NCI-H2196 (cell line): Measurements from ENCODE around the gene CCAR1.
"Not testable (repeated sequence)": the region's sequence is repeated elsewhere in the genome, so short reads cannot be mapped to it uniquely, and the experiment has no call there.

Source experiments
- DNase-seq: peaks from one replicate; lab custom pipeline; 2025; ENCODE audit not compliant: unreplicated experiment; lab: John Stamatoyannopoulos, UW

CCAR1 gene

GRCh38 chr10:68759223-68759863 is 38.3 kb downstream of the CCAR1 start:
- DNase-seq: no peak

DNA sequence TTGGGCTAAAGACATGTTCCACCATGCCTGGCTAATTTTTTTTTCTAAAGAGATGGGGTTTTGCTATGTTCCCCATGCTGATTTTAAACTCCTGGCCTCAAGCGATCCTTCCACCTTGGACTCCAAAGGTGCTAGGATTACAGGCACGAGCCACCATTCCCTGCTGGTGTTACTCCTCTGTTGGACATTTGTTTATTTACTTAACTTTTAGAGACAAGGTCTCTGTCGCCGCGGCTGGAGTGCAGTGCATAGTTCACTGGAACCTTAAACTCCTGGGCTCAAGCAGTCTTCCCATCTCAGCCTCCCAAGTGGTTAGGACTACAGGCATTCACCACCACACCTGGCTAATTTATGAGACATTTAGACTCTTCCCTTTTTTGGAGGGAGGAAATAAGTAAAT is 38.9 kb downstream of the CCAR1 start:
- no peak for DNase-seq

DNA sequence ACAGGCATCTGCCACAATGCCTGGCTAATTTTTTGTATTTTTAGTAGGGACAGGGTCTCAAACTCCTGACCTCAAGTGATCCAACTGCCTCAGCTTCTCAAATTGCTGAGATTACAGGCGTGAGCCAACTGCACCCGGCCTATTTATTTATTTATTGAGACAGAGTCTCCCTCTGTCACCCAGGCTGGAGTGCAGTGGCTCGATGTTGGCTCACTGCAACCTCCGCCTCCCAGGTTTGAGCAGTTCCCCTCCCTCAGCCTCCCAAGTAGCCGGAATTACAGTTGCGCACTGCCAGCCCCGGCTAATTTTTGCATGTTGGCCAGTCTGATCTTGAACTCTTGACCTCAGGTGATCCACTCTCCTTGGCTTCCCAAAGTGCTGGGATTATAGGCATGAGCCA is 46.4 kb downstream of the CCAR1 start:
- not testable (repeated sequence) for DNase-seq

DNA sequence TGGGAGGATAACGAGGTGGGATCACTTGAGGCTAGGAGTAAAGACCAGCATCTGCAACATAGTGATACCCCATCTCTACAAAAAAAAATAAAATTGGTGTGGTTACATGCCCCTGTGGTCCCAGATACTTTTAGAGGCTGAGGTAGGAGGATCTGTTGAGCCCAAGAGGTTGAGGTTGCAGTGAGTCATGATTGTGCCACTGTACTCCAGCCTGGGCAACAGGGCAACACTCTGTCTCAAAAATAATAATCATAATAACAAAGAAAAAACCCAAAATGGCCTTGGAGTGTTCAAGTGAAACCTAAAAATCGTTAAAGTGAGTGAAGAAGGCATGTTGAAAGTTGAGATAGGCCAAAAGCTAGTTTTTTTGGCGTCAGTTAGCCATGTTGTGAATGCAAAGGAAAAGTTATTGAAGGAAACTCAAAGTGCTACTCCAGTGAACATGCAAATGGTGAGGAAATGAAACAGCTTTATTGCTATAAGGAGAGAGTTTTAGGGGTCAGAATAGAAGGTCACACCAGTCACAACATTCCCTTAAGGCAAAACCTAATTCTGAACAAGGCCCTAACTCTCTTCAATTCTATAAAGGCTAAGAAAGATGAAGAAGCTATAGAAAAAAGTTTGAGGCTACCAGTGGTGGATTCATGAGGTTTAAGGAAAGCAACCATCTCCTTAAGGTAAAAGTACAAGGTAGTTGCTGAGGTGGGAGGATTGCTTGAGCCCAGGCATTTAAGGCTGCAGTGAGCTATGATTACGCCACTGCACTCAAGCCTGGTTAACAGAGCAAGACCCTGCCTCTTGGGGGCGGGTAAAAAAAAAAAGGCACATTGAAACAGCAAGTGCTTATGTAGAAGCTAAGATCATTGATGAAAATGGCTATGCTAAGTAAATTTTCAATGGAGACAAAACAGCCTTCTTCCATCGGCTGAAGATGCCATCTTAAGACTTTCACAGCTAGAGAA is 60.9 kb downstream of the CCAR1 start:
- no peak for DNase-seq

DNA sequence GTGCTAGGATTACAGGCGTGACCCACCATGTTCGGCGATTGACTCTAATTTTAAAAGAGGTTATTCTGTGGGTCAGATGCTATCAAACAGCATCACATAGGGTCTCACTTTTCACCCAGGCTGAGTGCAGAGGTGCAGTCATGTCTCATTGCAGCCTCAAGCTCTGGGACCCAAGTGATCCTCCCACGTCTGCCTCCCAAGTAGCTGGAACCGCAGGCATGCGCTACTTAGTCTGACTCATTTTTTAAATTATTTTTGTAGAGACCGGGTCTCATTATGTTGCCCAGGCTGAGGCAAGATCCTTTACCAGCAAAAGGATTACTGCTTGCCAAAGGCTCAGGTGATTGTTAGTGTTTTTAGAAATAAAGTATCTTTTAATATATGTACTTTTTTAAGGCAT is 63.4 kb downstream of the CCAR1 start:
- no peak for DNase-seq

DNA sequence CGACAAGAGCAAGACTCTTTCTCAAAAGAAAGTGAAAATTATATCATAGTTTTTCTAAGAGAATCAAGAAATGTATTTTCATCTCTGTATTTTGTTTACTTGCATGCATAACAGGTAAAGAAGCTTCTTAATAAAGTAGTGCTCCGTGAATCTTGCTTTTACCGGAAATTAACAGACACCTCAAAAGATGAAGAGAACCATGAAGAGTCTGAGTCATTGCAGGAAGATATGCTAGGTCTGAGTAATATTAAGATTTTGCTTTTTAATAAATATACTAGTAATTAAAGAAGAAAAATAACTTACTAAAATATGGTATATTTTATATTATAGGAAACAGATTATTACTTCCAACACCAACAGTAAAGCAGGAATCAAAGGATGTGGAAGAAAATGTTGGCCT is 66.8 kb downstream of the CCAR1 start:
- DNase-seq: no peak

DNA sequence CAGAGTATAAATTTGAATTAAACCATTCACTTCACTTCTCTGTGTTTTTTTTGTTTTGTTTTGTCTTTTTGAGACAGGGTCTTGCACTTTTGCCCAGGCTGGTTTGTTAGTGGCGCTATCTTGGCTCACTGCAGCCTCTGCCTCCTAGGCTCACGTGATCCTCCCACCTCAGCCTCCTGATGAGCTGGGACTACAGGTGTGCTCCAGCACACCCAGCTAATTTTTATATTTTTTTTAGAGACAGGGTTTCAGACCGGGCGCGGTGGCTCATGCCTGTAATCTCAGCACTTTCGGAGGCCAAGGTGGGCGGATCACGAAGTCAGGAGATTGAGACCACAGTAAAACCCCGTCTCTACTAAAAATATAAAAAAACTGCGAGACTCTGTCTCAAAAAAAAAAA is 69.4 kb downstream of the CCAR1 start:
- DNase-seq: no peak

- DNase-seq: no peak
Observed at GRCh38 chr10:68792115-68792514, 71.1 kb downstream of the CCAR1 start.

DNA sequence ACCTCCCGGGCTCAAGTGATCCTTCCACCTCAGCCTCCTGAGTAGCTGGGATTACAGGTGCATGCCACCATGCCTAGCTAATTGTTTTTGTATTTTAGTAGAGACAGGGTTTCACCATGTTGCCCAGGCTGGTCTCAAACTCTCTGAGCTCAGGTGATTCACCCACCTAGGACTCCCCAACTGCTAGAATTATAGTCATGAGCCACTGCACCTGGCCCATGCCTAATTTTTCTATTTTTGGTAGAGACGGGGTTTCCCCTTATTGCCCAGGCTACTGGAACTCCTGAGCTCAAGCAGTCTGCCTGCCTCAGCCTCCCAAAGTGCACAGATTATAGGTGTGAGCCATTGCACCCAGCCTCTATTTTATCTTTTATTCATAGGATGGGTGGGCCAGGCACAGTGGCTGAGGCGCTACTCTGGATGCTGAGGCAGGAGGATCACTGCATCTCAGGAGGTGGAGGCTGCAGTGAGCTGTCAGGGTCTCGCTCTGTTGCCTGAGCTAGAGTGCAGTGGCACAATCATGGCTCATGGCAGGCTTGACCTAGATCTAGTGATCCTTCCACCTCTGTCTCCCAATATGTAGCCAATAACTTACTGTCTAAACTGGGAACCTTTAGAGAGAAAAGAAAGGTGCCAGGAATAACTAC is 75.0 kb downstream of the CCAR1 start:
- DNase-seq: no peak

DNA sequence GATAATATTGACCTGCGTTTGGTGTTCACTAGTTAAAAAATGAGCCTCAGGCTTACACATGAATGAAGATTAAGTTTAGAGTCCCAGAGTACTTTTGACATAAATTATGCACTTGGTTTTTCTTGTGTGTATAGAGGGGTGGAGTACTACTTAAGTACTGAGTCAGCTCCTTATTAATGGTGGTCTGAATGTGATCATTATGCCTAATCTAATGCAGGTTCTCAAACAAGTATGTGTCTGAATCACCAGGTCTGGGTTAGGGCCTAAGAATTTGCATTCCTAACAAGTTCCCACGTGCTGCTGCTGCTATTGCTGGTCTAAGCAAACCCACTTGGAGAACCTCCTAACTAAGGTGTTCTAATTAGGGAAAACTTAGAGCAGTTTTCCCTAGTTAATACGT is 75.6 kb downstream of the CCAR1 start:
- no peak for DNase-seq

DNA sequence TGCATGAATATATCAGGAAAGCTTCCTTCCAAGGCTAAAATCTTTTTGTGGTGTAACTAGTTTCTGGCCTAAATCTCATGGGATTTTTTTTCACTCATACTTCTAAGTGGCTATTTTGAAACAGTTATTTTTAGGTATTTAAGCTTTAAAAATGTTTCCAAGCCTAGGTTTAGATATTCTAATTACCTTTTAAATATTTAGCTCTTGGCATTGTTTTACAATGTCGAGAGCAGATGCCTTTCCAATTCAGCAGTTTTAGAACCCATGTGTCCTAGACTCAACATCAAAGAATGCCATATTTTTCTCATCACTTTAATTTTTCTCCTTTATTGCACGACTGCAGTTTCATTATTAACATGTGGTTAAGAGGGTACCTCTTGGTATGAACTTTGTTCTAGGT is 79.2 kb downstream of the CCAR1 start:
- no peak for DNase-seq

DNA sequence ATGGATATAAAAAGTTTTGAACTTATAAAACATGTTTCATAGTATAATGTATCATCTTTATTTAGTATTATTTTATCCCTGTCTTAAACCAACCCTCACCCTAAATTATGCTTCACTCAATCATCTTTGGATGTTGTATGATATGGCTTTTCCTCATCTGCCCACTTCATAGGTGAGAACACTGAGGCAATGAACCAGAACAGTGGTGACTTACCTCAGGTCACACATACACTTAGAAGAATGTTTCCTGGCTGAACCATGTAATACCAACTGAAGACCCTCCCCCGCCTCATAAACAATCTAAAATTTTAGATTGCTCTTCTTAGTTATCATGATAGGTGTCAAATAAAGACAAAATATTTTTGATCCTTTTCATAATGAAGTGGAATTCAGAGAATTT is 83.7 kb downstream of the CCAR1 start:
- no peak for DNase-seq

- not testable (repeated sequence) for DNase-seq
Observed at GRCh38 chr10:68810830-68811229, 89.8 kb downstream of the CCAR1 start.

- no peak for DNase-seq
Observed at GRCh38 chr10:68811314-68812009, 90.4 kb downstream of the CCAR1 start.

GRCh38 chr10:68812420-68812819 is 91.4 kb downstream of the CCAR1 start:
- no peak for DNase-seq

DNA sequence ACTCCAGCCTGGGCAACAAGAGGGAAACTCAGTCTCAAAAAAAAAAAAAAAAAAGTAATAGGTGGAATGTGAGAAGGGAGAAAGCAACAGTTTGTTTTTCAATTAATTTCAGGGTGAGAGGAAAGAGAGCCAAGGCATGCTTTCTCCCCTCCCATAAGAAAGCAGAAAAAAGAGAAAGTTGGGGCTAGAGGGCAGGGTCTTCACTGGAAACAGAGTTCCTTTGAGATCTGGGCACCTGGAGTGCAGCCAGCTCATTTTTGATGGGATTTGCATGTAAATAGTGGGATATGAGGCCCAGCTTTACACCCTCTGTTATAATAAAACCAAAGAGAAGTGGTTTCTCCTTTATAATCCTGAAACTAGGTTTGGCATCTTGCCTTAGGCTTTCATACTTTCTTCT is 92.5 kb downstream of the CCAR1 start:
- DNase-seq: no peak

DNA sequence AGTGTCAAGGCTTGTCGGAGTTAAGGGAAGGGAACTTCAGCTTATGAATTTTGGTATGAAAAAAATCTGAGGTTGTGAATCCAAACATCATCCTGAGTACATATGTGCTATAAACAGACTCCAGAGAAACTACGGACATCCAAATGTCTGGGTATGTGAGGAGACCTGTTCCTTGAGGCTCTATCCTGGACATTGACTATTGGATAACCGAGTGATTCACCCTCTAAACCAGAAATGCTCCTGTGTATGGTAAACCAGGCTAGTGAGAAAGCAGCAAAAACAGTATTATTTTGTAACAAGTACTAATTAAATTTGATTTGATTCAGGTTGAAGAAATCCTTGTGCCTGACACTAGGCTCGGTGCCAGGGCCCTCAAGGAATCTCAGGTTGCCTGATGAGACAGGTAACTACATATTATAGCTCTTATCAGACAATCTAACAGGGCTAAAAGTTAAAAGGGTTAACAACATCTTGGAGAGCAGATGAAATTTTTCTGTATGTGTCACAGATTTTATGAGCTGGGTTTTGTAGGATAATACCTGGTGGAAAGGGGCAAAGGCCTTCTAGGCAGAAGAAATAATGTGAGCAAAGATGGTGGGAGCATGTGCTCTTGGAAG is 95.9 kb downstream of the CCAR1 start:
- no peak for DNase-seq

DNA sequence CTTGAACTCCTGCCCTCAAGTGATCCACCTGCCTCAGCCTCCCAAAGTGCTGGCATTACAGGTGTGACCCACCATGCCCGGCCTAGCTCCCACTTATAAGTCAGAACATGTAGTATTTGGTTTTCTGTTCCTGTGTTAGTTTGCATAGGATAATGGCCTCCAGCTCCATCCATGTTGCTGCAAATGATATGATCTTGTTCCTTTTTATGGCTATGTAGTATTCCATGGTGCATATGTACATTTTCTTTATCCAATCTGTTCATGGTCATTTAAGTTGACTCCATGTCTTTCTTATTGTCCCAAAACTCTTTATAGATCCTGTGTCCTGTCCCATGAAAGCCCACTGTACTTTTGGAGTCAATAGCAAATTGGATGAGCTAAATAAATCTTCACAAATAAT is 99.3 kb downstream of the CCAR1 start:
- not testable (repeated sequence) for DNase-seq

- DNase-seq: not testable (repeated sequence)
Observed at GRCh38 chr10:68822626-68823025, 101.6 kb downstream of the CCAR1 start.

DNA sequence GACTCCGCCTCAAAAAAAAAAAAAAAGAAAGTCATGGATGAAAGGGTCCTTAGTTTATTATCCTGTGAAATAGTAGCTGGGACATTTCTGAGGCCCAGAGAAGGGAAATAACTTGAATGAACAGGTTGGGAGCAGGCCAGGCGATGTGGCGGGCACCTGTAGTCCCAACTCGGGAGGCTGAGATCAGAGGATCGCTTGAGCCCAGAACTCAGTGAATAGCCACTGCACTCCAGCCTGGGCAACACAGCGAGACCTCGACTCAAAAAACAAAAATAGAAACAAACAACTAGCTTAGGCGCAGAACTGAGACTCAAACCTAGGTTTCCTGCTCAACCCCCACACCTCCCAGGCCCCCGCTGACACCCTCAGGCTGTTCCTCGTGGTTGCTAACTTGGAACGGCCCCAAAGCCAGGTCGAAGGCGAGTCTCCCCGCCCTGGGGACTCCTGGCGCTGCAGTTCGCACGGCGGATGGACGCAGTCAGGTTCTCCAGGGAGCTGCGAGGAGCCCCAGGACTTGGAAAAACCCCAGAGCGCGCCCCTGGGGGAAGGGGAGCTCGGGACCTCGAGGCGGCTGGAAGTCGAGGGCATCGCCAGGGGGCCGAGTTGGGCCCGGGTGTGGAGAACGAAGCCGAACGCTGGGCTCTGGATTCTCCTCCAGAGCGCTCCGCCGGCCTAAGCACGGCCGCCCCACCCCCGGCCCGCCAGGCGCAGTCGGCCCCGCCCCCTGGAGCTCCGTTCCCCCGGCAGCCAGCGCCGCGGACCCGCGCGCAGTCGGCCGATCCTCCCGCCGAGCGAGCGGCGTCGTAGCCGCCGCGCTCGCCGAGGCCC is 105.9 kb downstream of the CCAR1 start, which contains the start of gene STOX1:
STOX1 (plus strand) TSS at position 768 of the 828 bp plus-strand sequence. CDS start 93 bp downstream, outside the sequence.
- peak; percentile 54 for DNase-seq
